GM18907 (cell line): ENCODE results near the gene WRNIP1.

Experiments used
- ATAC-seq: cut with Tn5 transposase; IDR thresholded peaks from one replicate; pipeline ENCODE4 v1.9.1; 2021; ENCODE audit warnings: mild to moderate bottlenecking, moderate library complexity; ENCODE audit not compliant: unreplicated experiment

WRNIP1 gene

GRCh38 chr6:2831392-2831791, 66.2 kb downstream of the WRNIP1 start:
- no peak for ATAC-seq

DNA sequence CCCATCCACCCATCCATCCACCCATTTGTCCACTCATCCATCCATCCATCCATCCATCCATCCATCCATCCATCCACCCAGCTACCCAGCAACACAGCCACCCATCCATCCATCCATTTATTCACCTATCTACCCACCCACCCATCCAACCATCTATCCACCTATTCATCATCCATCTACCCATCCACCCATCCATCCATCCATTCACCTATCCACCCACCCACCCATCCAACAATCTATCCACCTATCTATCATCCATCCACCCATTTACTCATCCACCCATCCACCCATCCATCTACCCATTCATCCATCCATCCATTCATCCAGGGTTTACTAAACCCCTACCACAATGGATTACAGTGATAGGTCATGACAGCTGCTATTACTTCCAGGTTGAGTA, 69.1 kb downstream of the WRNIP1 start:
- no peak for ATAC-seq
